Fibroblast of mammary gland (primary cell): Measurements from ENCODE around the gene HMCN1.

ENCODE experiments used
- DNase-seq: peaks from one replicate; pipeline ENCODE4 v3.0.0-alpha.2; 2010; ENCODE audit warnings: low read depth
- H3K4me3 ChIP-seq: 2 replicates; pipeline ENCODE4 v1.5.1; 2011; ENCODE audit warnings: low read depth, mild to moderate bottlenecking, low read length, moderate library complexity; ENCODE audit not compliant: control insufficient read depth
- TF ChIP-seq, protein P1 (sequence below): conservative IDR thresholded peaks from 2 replicates; pipeline ENCODE4 v1.5.1; 2011; ENCODE audit warnings: low read depth, low read length, inconsistent platforms; ENCODE audit not compliant: control insufficient read depth, insufficient read depth

The HMCN1 gene

GRCh38 chr1:185980891-185981290 lies 246.7 kb downstream of the HMCN1 start:
- no peak for DNase-seq
- no peak overlapping the region for H3K4me3 ChIP-seq
- TF ChIP-seq, protein P1, sequence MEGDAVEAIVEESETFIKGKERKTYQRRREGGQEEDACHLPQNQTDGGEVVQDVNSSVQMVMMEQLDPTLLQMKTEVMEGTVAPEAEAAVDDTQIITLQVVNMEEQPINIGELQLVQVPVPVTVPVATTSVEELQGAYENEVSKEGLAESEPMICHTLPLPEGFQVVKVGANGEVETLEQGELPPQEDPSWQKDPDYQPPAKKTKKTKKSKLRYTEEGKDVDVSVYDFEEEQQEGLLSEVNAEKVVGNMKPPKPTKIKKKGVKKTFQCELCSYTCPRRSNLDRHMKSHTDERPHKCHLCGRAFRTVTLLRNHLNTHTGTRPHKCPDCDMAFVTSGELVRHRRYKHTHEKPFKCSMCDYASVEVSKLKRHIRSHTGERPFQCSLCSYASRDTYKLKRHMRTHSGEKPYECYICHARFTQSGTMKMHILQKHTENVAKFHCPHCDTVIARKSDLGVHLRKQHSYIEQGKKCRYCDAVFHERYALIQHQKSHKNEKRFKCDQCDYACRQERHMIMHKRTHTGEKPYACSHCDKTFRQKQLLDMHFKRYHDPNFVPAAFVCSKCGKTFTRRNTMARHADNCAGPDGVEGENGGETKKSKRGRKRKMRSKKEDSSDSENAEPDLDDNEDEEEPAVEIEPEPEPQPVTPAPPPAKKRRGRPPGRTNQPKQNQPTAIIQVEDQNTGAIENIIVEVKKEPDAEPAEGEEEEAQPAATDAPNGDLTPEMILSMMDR, result no peak

- DNase-seq, result peak; percentile 40
- TF ChIP-seq, protein P1, result no peak
- H3K4me3 ChIP-seq, result no peak overlapping the region
Observed at GRCh38 chr1:185984113-185984836, 250.1 kb downstream of the HMCN1 start.

- TF ChIP-seq, protein P1, result no peak
- no peak for DNase-seq
Observed at GRCh38 chr1:185987611-185988321, 253.6 kb downstream of the HMCN1 start.

DNA sequence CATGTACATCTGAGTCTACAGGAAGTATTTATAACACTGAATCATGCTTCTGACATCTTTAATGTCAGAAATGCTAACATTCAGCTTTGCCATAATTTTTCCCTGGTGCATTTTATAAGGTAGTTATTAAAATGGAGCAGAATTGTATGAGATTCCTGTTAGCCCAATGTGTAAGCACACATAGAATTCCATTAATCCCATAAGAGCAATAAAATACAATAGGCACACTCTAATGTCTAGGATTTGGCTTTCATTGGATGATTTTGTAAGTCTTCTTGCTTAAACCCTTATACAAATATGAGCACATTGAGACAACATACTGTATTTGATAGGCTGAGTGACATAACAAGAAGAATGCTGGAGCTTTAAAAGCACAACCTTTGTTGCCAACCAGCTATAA lies 256.4 kb downstream of the HMCN1 start:
- no peak for DNase-seq
- TF ChIP-seq, protein P1, result no peak
- H3K4me3 ChIP-seq, result no peak overlapping the region

More at GRCh38 chr1:185987611-185988321, 253.6 kb downstream of the HMCN1 start:
- H3K4me3 ChIP-seq, result no peak overlapping the region

GRCh38 chr1:185991266-185991665 lies 257.1 kb downstream of the HMCN1 start:
- no peak for DNase-seq
- H3K4me3 ChIP-seq, result no peak overlapping the region
- TF ChIP-seq, protein P1, result no peak

DNA sequence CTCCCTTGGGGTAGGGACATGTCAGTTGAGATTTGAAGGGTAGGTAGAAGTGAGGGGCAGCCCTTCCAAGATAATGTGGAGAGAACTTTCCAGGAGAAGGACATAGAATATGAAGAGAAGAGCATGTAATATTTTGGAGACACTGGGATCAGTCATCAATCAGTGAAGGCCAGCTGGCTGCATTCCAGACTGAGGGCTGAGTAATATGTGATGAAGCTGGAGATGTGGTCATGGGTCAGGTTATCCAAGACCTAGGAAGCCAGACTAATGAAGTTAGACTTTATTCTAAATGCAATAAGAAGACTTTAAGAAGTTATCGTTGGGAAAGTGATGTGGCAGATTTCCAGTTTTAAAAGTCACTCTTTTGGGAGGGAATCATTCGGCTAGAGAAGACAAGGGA lies 262.0 kb downstream of the HMCN1 start:
- peak; percentile 97 for DNase-seq
- TF ChIP-seq, protein P1, result no peak

More for the DNA sequence above, 262.0 kb downstream of the HMCN1 start:
- H3K4me3 ChIP-seq, result no peak overlapping the region
